Measurements from ENCODE around the gene CHCHD6.

CHCHD6 gene

DNA sequence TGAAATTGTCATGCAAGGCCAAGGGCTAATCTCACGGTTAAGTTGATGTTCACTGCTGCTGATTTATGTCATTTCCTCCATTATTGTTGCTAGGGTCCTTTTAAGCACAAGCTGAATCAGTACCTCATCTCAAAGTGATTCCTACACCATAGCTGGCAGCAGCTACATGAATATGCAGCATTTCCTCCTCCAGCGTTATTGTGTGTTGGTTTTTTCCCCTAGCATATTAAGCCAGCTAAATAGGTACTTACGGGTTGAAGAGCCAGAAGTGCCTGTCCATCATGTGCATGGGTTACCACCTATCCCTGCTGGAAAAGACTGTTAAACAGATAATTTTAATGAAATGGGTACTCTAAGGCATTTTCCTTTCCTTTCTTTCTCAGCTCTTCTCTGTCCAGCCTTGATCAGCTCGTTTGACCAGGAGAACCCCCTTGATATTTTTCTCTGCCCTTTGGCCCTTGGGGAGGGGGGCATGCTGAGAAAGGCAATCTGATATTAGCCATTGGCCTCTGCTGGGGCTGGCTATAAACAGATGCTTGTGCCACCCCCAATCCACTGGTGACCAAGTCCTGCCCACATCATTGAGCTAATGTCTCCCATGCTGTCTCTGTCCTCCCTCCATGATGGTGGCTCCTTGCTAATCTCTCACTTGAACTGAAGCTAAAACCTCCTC, 163.3 kb downstream of the CHCHD6 start:
- no peak for DNase-seq

DNA sequence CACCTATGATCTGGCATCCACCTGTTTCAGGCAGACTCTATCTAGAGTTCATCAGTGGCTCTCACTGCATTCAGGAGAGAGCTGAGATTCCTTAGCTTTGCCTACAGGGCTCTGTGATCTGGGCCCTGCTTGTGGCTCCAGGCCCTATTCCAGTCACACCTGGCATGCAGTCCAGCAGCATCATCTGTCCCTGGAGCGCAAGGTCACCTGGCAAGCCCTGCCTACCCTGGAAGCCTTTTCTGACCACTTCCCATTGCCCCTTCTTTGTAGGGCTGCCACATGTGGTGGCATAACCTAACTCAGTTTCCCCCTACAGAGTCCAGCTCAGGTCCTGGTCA, 163.8 kb downstream of the CHCHD6 start:
- DNase-seq: no peak

DNA sequence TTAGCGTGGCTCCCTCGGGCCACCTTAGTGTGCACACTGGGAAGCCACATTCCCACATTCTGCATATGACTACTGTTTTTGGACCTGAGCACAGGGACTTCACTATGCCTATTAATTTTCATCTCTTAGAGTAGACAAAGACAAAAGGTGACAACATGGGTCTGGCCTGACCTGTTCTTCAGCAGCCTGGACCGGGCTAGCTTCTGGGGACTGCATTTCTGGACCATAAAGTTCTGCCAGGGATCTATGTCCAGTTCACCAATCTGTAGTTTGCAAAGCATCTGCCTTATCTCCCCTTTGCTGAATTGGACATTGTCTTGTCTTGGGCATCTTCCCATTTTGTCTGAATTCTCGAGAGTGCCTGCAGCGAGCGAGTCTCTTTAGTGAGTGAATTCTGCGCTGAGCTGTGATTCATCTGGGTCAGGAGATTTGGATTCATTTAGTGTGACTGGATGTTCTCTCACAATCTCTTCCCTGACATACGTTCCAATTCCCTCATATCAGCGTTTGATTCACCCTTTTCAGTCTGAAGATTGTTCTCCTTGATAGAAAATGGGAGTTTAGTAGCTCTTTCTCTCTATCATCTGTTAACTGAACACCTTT, 166.7 kb downstream of the CHCHD6 start:
- DNase-seq: no peak

DNA sequence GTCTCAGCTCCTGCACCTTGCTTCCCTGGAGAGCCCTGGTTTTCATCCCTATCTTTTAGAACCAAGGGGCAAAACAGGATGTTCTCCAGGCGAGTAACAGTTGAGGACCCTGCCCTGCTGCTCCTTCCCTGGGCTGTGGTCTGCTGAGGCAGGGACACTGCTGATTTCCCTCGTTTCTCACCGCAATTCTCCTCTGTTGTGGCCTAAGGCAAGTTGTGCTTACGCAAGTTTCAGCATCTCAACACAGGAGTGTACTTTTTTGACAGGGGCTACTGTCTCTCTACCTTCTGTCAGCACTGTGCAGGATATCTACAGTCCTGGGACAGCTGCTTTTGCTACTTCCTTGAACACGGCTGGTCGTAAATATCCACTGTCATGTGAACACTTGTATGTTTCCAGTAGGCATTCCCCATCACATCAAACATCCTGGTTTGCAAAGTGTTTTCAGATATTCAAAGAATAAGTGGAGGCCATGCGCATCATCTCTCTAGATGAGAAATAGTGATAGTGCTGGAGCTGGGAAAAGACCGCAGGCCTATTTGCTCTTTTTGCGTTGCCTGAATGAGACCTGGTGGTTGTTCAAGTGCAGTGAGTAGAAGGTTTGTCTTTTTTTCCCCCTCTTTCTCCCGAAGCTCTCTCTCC, 168.8 kb downstream of the CHCHD6 start:
- no peak for DNase-seq

DNA sequence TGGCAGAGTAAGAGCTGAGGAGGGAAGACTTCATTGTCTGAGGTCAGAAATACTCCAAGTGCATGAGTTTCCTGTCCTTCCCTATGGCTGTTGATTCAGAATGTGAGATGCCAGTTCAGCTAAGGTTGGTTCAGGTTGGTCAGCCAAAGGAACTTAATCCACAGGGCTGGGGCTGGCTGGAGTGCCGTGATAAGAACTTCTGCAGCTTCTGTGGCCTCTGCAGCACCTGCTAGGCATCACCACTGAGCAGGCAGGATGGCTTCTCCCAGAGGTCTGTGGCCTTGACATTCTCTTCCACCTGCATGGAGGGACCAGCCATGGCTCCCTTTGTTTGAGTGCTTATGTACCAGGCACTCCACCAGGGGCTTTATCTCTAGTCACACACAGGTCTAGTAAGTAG, 169.4 kb downstream of the CHCHD6 start:
- DNase-seq: no peak

DNA sequence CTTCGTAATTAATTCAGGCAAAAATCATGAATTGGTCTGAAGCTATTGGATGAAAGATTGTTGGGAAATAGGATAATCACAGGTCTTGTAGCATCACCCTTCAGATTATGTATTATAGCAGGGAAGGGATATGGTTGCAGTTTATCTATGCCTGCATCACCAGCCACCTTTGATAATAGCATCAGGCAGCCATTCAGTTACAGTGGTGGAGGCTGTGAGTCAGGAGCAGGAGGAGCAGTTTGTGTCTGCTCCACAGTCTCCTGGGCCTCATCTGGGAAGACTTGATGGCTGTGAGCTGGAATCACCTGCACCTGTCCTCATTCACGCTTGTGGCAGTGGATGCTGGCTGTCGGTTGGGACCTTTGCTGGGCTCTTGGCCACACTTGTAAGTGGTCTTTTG, 174.6 kb downstream of the CHCHD6 start:
- DNase-seq: no peak

DNA sequence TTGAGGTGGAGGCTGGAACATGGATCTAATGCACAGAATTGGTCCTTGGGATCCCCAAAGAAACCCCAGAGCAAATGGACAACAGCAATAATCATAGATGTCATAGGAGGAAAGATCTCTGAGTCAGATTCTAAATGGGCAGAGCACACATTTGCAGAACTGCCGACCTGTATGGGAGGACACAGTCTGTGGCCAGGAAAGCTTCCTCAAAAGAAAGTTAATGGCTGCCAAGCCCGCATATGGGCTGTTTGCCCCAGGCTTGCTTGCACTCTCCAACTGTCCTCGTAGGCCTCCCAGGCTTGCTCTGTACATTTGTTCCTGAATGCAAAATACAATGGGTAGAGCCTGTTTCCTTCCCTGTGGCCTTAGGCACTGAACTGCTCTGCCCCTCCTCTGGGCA, 176.9 kb downstream of the CHCHD6 start:
- DNase-seq: no peak

DNA sequence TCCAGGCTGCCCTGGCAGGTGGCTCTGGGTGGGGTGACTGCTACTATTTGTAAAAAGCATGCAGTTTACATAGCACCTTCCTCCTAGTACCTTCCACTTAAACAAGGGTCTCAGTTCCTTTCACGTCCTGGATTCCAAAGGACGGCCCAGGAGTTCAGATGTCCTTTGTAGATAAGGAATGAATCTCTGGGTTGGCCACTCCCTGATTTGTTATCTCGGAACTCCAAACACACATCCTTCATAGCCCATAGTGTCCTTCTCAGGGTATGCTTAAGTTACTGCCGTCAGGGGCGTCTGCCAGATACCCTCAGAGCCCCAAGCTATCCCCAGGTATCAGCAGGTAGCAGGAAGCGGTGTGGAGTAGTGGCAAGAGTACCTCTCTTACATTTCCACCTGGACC, 177.8 kb downstream of the CHCHD6 start:
- no peak for DNase-seq

DNA sequence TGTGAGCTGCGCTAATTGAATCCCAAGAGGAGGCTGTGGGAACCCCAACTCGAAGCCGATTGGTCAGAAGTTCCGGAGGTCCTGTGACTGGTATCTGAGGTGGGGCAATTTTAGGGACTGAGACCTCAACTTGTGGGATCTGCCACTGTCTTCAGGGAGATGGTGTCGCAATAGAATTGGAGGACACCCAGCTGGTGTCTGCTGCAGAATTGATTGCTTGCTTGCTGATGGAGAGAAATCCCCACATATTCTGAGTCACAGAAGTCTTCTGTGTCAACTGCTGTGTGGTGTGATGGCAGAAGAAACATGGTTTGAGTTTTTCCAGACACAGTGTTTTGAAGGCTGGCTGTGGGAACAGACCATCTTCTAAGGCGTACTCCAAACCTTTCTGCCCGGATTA, 179.2 kb downstream of the CHCHD6 start:
- DNase-seq: no peak

DNA sequence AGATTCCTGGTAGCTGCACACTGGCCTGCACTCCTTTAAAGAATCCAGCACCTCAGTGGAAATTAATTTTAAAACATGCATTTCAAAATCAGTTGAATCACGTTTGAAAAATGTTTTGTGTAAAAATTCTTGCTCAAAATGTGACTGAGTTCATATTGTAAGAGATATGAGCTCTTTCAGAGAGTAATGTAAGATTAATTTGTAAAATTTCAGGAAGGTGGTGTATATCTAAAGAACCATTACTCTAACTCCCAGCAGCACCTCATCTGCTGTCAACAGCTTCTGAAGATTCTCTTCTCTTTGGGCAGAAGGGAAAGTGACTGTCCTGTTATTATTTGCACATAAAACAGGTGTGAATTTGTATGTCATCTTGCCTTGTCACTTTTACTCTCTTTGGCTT, 181.4 kb downstream of the CHCHD6 start:
- DNase-seq: no peak

DNA sequence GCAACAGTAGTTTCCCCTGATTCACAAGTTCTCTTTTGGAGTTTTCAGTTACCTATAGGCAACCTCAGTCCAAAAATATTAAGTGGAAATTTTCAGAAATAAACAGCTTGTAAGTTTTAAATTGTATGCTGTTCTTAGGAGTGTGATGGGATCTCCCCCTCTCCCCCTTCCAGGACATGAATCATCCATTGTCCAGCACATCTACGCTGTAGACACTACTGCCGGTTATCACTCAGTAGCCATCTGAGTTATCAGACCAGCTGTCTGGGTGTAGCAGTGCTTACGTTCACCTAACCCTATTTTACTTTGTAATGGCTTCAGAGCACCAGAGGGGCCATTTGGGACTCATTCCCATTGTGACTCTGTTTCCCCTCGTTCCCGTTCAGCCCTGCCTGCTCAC, 182.2 kb downstream of the CHCHD6 start:
- no peak for DNase-seq

DNA sequence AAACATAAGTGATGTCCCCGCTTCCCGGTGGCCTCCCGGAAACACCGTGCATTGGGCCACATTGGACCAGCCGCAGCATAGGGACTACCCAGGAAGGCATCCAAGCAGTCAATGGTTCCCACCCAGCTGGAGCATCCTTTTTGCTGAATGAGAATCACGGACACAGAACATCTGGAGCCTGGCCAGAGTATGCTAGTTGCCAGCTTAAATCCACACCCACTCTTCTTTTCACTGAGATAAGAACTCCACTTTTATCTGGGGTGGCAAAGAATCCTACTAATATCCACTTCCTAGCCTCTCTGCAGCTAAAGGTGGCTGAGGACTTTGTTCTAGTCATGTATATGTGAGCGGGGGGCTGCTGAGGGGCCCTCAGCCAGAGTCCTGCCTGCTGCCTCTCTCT, 183.6 kb downstream of the CHCHD6 start:
- no peak for DNase-seq

DNA sequence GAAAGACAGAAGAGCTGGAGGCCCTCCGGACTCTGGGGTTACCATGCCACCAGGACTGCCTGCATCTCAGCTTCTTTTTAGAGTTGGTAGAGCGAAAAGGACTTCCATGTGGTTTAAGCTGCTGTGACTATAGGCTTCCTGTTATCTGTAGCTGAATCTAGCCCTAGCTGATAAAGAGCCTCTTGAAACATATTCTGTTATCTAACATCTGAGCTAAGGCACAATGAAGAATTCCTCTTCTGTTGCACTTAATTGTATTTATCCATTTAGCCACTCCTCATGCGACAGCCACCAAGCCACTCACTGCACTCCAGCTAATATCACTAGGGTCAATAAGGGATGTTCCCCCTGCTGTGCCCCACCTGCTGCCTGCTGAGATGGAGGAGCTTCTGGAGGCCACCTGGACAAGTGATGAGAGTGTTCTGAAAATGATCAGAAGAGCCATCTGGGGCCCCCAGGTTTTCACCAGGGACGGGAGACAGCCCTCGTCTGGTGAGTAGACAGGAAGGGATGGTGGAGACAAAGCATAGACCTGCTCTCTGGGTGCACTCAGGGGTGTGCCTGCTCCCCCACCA, 184.2 kb downstream of the CHCHD6 start:
- no peak for DNase-seq

DNA sequence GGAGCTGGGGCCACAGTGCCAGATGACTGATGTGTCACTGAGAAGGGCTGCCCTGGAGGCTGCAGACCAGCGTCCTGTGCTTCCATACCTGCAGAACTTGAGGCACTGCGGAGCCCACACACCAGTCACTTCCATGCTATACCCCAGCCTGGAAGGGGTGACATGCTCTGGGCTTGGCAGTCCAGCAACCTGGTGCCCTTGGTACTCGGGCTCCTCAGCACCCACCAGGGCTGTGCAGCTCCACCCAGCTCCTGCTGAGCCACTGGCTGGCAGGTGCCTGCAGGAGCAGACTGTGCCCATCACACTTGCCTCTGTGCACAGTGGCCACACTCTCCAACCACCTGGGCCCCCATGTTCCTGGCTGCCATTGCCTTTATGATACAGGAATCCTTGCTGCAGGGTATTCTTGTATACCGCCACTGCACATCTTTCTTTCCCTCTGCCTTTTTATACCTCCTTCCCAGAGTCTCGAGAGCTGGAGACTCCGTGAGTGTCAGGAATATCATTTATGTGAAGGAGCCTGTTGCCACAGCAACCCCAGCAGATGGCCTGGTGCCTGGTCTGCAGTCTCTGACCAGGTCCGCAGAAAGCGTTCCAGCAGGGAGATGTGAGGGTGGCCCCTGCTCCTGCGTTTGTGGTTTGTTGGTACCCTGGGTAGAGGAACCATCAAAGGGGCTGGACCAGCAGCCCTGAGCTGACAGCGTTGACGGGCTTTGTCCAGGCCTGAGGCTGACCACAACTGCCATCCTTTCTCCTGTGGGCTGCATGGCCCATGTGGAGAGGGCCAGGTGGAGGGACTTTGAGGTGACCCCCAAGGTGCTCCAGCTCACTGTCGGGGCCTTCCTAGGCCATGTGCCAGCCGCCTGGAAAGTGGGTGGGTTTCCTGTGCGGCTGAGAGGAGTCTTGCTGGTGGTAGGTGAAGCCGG, 185.5 kb downstream of the CHCHD6 start:
- DNase-seq: no peak

DNA sequence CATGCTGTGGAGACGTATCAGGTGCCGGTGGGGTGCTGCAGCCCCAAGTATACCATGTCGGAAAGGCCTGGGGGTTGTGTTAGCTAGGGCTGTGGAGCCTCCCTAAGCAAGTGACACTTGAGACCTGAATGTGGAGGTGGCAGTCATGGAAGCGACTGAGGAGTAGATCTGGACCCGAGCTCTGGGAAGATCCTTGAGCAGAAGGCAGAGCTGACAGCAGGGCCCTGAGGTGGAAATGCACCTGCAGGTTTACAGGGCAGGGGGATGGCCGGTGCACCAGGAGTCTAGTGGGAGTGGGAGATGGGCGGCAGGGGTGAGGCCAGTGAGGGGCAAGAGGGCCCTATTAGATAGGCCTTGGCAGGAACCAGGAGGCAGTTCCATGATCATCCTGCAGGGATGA, 187.1 kb downstream of the CHCHD6 start:
- DNase-seq: no peak

DNA sequence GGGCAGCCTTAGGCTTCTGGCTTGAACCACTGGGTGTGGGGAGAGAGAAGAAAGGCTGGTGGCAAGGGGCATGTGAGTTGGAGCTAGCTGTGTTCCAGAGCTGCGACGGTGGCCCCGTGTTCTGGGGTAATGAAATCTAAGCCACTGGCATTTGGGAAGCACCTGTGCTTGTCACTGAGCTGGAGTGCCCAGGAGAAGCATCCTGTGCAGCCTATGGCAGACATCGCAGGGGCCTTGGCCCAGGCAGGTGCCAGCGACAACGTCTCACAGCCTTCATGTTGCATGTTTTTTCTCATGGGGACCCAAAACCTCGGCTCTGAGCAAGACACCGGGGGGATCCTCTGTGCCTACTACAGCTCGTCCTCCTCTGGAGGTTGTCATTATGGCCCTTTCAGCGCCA, 187.8 kb downstream of the CHCHD6 start:
- DNase-seq: no peak

DNA sequence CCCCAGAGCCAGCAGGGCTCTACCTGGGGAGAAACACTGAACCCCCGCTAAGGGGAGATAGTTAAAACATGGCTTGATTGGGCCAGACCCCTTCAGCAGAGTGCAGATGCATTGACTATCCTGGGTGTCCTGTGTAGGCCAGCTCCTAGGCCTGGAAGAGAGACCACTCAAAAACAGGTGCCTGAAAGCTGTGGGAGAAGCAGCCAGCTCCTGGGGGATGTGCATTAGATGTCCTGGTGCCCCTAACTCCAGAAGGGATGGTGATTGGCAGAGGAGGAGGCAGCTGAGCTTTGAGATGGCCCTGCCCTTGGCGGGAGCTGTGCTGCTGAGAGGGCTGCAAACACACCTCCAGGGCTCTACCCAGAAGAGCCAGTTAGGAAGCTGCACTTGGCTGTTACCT, 189.6 kb downstream of the CHCHD6 start:
- no peak for DNase-seq

DNA sequence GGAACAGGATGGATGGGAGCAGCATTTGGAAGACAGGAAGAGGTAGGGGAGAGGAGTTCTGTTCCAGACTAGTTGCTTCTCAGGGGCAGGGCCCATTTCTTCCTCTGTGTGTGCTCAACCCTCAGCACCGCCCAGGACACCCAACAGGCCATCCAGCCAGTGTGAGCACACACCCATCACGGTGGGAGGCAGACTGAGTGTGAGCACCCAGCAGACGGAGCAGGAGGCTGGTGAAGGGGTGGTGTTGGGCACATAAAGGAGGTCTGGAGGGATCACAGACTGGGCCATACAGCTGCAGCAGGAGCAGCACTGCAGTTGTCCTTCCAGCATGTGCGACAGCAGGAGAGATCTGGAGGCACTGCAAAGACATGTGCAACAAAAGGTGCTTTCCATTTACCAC, 190.4 kb downstream of the CHCHD6 start:
- DNase-seq: no peak

DNA sequence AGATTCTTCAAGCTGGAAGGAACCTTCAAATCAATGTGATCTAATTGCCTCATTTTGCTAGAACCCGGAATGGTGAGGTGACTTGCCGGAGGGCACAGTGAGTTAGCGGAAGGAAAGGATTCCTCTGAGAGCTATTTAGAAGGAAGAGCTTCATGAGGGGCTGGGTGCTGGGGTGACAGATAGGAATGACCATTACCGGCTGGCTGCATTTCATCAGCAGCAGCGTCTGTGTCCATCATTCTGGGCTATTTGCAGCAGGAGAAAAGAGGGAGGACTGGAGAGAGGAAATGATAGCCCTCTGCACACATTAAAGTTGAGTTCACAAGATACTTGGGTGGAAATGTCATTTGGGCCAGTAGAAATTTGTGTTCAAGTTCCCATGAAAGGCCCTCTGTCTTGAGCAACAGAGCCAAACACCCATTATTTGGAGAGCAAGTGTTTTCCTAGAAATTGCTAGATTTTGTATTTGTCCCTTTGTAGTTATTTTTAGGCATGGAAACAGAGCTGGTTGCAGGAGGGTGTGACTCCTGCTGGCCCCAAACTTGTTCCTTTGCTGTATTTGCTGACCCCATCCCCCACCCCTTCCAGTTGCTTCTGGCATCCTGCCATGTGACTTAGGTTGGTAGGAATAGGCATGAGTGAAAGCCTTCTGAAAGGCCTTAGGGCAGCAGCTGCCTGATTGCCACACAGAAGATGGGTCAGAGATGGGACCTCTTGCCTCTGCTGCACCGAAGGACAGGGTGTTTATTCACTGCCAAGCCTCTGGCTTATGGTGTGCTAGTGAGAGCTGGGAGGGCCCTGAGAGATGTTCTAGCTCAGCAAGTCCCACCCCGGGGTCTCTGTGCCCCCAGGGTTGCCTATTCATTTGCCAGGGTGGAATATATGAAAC, 191.4 kb downstream of the CHCHD6 start:
- DNase-seq: no peak

DNA sequence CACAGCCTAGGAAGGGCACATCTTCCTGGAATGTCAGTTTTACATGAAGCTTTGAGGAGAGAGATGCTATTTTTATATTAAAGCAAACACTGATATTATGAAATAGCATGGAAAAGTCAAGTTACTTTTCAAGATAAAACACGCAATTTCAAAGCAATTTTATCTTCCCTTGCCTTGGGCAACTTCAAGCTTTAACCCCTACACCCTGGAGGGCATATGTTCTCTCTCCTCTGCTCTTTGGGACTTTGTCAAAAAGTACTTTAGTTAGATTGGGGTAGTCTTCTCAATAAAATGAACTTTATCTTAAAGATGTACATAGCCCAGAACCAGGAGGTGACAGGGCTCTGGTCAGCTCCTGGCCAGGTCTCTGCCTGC, 192.0 kb downstream of the CHCHD6 start:
- DNase-seq: no peak

DNA sequence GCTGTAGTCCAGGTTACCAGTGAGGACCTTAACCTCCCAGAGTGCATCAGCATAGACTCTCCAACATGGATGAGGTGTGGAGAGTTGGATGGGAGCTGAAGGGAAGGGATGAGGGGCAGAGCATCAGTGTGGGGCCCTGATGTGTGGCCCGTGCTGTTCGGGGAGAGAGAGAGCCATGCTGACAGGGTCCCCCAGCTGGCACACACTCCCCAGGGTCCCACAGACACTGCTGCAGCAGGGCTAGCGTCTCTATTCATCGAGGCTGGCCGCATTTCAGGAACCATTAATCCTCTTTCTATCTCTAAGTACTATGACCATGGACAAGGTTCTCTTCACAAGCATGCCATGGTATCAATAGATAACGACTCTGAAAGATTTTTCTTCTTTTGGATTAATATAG, 192.9 kb downstream of the CHCHD6 start:
- DNase-seq: no peak

DNA sequence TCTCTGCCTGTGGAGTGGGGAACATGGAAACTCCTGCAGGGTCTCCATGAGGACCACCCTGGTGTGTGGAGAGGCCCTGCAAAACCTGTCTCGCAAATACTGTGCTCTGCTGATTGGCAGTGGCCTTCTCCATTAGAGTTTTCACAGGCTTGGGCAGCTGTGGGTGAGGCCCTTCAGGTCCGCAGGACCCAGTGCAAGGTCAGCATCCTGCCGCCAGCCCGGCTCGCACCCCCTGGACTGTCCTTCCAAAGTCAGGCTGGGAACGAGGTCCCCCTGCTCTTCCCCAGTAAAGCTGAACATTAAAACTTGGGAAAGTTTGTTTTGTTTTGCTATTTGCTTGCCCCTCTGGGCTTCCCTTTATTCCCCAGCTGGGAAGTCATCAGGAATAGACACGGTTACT, 193.9 kb downstream of the CHCHD6 start:
- no peak for DNase-seq

Data from bone marrow (tissue), 2 donors.